HG03139 (cell line): ENCODE data around the gene CYBA.
"Not testable (repeated sequence)": the region's sequence is repeated elsewhere in the genome, so short reads cannot be mapped to it uniquely, and the experiment has no call there.

Source experiments
- ATAC-seq: cut with Tn5 transposase; IDR thresholded peaks from one replicate; pipeline ENCODE4 v1.9.1; 2021; ENCODE audit not compliant: unreplicated experiment

Gene CYBA

GRCh38 chr16:88614818-88615580 is 35.9 kb downstream of the CYBA start:
- no peak for ATAC-seq

GRCh38 chr16:88613911-88614817 is 36.7 kb downstream of the CYBA start:
- no peak for ATAC-seq

DNA sequence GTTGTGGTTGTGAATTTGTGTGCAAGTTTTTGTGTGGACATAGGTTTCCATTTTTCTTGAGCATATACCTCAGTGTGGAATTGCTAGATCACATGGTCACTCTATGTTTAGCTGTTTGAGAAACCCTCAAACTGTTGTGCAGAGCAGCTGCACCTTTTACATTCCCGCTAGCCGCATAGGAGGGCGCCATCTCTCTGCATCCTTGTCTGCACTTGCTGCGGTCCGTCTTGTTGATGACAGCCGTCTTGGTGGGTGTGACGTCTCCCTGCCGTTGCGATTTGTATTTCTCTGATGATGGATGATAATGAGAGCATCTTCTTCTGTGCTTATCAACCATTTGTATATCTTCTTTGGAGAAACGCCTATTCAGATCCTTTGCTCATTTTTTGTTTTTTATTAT is 37.6 kb downstream of the CYBA start:
- ATAC-seq = no peak

GRCh38 chr16:88610909-88611812 is 39.7 kb downstream of the CYBA start:
- ATAC-seq = no peak

- ATAC-seq = no peak
Measured at GRCh38 chr16:88610080-88610479, 40.8 kb downstream of the CYBA start.

DNA sequence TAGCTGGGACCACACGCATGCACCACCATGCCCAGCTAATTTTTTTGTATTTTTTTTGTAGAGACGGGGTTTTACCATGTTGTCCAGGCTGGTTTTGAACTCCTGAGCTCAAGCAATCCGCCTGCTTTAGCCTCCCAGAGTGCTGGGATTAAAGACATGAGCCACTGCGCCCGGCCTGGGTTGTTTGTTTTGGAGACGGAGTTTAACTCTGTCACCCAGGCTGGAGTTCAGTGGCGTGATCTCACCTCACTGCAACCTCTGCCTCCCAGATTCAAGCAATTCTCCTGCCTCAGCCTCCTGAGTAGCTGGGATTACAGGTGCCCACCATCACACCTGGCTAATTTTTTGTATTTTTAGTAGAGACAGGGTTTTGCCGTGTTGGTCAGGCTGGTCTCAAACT is 41.4 kb downstream of the CYBA start:
- not testable (repeated sequence) for ATAC-seq

DNA sequence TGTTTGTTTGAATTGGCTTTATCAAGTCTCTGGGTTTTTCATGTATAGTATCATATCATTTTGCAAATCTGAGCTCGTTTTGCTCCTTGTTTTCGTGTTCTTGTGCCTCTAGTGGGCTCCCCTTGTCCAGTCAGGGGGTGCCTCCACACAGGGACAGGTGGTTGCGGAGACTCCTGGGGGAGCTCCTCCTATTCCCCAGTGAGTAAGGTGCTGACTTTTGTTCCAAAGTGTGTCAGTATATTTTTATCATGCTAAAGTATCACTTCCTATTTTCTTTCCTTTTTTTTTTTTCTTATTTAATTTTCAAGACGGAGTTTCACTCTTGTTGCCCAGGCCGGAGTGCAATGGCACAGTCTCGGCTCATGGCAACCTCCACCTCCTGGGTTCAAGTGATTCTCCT is 42.8 kb downstream of the CYBA start:
- ATAC-seq = no peak

DNA sequence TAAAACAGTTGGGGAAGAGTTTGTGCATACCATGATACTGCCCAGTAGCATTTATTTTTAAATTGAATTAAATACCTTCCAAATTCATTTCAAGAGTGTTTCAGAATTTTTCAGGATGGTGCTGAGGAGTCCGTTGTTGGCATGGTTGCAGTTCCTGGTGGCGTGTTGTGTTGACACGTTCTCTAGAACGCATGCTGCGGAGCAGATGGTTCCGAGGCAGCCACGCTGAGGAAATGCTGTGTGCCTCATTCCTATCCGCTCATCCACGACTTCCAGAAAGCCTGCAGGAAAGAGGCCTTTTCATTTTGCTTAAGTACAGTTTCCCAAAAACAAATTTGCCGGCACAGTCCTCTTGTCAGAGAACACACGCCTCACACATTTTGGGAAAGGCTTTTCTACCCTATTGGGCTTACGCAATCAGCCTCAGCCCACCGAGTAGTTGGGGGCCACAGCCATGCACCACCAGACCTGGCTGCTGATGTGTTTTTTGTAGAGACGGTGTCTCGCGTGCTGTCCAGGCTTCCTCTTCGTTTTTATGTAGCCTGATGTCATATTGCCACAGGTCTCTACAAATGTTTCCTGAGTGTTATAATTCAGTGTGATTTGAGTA is 44.6 kb downstream of the CYBA start:
- ATAC-seq = no peak

DNA sequence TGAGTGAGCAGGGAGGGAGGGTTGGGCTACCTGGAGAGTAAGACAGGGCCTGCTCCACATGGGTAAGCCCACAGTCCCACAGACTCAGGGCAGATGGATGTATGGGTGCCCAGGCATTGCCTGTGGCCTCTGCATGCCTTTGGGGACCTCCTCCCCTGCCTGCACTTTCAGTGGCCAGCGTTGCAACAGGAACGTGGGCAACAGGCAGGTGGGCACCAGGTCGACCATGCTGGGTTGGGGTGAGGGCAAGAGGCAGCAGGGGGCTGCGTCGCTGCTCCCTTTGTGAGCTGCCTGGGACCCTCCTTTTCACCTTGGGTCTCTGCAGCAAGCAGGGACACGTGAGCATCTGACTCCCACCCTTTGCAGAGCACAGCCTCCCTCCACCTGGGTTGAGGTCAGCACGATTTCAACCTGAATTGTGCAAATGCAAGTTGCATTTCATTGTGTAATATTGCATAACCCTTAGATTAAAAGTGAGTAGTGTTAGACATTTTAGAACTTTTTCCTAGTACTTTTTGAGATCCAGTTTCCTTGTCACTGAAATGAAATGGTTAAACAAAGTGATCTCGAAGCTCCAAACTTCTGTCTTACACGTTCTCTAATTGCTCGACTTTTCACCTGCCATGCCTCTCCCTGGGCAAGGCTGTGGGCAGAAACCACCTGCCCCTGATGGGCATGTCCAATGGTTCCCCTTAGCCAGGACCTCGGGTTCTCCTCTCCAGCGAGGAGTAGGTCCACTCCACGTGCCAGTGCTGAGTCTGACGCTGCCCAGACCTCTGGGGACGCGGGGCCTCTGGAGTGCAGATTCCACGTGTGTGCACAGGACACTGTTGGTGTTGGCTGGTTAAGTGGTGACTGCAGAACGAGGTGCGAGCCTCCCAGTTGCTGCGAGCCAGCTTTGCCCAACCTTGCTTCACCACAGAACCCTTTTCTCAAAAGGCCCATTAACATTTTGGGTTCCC is 45.4 kb downstream of the CYBA start:
- no peak for ATAC-seq

GRCh38 chr16:88602091-88602490 is 48.8 kb downstream of the CYBA start:
- no peak for ATAC-seq

DNA sequence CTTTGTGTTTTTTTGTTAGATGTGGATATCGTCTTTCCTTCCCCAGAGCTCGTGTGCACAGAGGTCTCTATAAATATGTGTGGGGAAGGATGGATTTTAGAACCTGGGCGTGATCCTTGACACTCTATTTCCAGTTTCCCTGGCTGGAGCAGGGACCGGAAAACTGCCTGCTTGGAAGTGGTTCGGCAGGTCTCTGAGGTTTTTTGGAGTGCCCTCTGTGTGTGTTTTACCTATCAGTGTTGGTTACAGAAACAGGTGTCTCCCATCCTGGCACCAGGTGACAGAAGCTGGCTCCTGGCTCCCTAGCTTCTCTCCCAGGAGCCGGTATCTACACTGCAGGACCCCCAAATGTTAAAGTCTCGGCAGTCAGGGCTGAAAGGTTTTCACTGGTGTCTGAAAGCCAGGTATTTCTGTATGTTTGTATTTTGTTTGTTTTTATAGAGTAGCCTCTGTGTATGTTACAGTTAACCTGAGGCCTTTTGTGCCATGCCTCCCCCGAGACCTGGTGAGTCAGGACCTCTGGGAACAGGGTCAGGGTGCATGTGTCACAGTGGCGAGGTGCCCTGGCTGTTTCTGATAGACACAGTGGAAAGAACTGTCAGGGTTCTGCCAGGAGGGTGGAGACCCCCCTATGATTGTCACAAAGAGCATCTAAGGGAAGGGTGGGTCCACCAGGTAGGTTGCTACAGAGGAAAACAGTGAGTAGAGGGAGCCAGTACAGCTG is 49.4 kb downstream of the CYBA start:
- ATAC-seq = no peak

GRCh38 chr16:88600539-88600896 is 50.3 kb downstream of the CYBA start:
- no peak for ATAC-seq

GRCh38 chr16:88599825-88600538 is 50.9 kb downstream of the CYBA start:
- ATAC-seq = no peak

GRCh38 chr16:88599092-88599733 is 51.6 kb downstream of the CYBA start:
- no peak for ATAC-seq

DNA sequence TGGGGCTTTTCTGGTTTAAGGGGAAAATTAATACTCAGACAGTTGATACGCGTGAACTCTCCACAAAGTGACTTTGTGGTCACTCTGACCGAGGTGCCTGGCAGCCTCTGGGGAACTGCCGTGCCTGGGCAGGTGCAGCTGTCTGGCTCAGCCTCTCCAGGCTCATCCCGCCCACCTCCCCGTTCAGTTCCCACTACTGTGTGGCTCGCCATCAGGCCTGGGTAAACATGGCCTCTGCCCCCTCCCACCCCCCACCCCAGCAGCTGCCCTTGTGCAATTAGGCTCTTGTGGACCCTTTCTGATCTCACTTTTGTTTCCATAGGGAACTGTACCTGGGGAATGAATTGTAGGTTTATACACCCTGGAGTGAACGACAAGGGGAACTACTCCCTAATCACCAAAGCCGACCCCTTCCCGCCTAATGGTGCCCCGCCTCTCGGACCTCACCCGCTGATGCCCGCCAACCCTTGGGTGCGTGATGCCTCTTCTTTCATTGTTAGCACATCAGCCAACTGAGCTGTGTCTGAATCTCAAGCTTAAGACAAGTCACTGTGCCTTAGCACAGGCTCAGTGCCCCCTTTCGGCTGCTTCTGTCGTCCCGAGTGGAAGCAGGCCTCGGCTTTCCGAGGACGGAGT is 52.9 kb downstream of the CYBA start:
- ATAC-seq = no peak

DNA sequence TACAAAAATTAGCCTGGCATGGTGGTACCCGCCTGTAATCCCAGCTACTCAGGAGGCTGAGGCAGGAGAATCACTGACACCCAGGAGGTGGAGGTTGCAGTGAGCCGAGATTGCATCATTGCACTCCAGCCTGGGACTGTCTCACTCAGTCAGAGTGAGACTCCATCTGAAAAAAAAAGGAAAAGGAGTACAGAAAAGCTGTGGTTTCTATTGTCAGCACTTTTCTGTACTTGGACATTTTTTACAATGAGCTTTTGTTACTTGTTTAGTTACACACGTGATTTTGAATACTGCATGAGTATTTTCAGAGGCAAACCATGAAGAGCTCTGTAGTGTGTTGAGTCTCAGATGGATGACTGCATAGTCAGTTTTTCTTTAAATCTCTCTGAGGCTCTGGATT is 54.4 kb downstream of the CYBA start:
- no peak for ATAC-seq

DNA sequence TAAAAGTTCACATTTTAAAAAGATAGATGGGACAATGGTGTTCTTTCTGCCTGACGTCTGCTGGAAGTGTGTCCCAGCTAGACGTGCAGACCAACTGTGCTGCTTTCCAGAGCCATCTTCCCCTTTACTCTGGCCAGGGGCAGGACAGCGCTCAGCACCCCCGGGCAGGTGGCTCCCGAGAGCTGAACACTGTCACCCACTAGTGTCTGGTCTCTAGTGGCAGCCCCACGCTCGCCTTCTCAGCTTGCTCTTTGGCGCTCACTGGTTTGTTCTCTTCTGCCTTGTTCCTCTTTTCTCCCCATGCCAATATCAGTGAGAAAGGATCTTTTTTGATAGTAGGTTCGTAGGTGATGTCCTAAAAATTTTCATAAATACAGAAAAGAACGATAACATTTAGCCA is 54.9 kb downstream of the CYBA start:
- no peak for ATAC-seq
